Measurements from ENCODE around the gene CRACR2B.

DNA sequence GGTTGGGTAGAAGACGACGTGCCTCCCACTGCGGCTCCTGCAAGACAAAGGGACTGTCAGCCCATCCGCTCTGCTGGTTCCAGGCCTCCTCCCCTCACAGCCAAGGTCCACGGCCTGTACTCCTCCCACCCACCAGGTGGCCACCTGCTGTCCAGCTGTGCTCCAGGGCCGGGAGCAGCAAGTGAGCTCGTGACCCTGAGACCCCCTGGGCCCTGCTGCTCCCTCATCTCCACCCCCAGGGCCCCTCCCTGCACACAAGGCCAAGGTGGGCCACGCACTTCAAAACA is 42.4 kb downstream of the CRACR2B start:
- TF ChIP-seq, protein P1, sequence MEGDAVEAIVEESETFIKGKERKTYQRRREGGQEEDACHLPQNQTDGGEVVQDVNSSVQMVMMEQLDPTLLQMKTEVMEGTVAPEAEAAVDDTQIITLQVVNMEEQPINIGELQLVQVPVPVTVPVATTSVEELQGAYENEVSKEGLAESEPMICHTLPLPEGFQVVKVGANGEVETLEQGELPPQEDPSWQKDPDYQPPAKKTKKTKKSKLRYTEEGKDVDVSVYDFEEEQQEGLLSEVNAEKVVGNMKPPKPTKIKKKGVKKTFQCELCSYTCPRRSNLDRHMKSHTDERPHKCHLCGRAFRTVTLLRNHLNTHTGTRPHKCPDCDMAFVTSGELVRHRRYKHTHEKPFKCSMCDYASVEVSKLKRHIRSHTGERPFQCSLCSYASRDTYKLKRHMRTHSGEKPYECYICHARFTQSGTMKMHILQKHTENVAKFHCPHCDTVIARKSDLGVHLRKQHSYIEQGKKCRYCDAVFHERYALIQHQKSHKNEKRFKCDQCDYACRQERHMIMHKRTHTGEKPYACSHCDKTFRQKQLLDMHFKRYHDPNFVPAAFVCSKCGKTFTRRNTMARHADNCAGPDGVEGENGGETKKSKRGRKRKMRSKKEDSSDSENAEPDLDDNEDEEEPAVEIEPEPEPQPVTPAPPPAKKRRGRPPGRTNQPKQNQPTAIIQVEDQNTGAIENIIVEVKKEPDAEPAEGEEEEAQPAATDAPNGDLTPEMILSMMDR (IDR thresholded peaks at IDR 0.05; ENCODE audit: low read length): no peak
- no peak for TF ChIP-seq EZH2phosphoT487 (IDR thresholded peaks at IDR 0.05; ENCODE audit: low read length)
